Measurements from ENCODE around the gene OOSP2. TPM values are rescaled to one million over a fixed set of nuclear protein-coding genes. Genes with fewer than 3 reads are reported as not detected.
"Not testable (repeated sequence)": the region's sequence is repeated elsewhere in the genome, so short reads cannot be mapped to it uniquely, and the experiment has no call there.

Gene OOSP2, protein sequence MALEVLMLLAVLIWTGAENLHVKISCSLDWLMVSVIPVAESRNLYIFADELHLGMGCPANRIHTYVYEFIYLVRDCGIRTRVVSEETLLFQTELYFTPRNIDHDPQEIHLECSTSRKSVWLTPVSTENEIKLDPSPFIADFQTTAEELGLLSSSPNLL
- total RNA-seq, result not detected in 2 replicates

DNA sequence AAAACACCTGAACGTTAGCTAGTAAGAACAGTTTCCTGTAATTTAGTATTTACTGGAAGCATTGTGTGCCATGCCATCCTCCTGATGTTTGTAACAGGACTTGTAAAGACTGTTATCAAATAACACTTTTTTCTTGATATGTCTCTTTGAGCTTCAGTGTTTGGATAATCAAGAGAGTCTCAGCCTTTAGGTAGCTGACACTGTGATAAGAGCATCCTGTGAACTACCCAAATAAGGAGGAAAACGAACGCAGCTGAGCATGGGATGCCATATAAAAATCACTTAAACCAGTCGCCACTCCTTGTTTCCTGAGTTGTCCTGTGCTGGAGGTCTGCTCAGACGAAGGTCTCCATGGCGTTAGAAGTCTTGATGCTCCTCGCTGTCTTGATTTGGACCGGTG, at the start of gene OOSP2:
TSS of gene OOSP2 (plus strand) at position 301 of the 400 bp plus-strand sequence. CDS start at position 352, 51 bp downstream.
- Mint-ChIP-seq H3K4me1 (ENCODE audit: low read depth) (no peaks in the 10 kb centered on the region), H3K27ac (no peak within 1 kb of the TSS), H3K27me3 (ENCODE audit: low read depth) (no peaks in the 10 kb centered on the region), H3K4me3 (ENCODE audit: low read depth) (no peak within 1 kb of the TSS), H3K9me3 (no peaks in the 10 kb centered on the region), H3K36me3 (ENCODE audit: low read depth) (no peaks in the 10 kb centered on the region)
- intact Hi-C loops (cut with micrococcal nuclease), result no loop called here
- no peak for DNase-seq (ENCODE audit: low spot score)

DNA sequence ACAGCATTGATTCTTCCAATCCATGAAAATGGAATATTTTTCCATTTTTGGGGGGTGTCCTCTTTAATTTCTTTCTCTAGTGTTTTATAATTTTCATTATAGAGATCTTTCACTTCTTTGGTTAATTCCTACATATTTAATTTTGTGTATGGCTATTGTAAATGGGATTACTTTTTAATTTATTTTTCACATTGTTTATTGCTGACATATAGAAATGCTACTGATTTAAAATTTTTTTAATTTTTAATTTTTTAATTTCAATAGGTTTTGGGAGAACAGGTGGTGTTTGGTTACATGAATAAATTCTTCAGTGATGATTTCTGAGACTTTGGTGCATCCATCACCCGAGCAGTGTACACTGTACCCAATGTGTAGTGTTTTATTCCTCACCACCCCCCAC, 49.8 kb upstream of the OOSP2 start:
- Mint-ChIP-seq H3K36me3 (ENCODE audit: low read depth) (no peaks in the 10 kb centered on the region), H3K4me3 (ENCODE audit: low read depth) (no peak overlapping the region)

DNA sequence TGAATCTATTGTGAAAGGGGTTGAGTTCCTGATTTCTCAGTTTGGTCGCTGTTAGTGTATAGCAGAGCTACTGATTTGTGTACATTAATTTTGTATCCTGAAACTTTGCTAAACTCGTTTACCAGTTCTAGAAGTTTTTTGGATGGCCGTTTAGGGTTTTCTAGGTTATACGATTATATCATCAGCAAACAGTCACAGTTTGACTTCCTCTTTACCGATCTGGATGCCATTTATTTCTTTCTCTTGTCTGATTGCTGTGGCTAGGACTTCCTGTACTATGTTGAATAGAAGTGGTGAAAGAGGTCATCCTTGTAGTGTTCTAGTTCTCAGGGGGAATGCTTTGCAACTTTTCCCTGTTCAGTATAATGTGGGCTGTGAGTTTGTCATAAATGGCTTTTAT, 47.8 kb upstream of the OOSP2 start:
- Mint-ChIP-seq H3K27me3 (ENCODE audit: low read depth) (no peaks in the 10 kb centered on the region), H3K4me3 (ENCODE audit: low read depth) (no peak overlapping the region), H3K36me3 (ENCODE audit: low read depth) (no peaks in the 10 kb centered on the region), H3K27ac (no peak overlapping the region), H3K9me3 (peaks cover 14% of the 10 kb centered on the region), H3K4me1 (ENCODE audit: low read depth) (no peaks in the 10 kb centered on the region)
- DNase-seq (ENCODE audit: low spot score), result no peak
- intact Hi-C loops (cut with micrococcal nuclease), result no loop called here

More for the DNA sequence above, 49.8 kb upstream of the OOSP2 start:
- H3K27me3 Mint-ChIP-seq (ENCODE audit: low read depth), result no peaks in the 10 kb centered on the region
- no peak for DNase-seq (ENCODE audit: low spot score)
- intact Hi-C loops (cut with micrococcal nuclease), result no loop called here
- H3K27ac Mint-ChIP-seq, result no peak overlapping the region
- peaks cover 14% of the 10 kb centered on the region for H3K9me3 Mint-ChIP-seq
- H3K4me1 Mint-ChIP-seq (ENCODE audit: low read depth), result no peaks in the 10 kb centered on the region

DNA sequence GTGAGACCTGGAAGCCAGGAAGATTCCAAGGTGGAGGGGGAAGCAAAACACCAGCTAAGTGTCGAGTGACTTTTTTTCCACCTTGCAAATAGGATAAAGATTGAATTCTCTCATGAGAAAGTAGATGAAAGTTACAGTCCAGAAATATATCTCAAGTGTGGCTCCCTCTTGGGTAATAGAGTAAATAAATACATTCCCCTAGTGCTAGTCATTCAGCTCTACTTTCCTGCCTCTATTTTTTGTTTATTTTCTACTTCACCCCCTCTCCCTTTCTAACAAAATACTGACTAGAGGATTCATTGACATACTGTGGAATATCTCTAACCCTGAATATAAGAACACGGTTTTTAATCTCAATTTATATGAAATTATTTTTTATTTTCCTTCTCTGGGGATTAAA, 42.4 kb upstream of the OOSP2 start:
- peaks cover 2% of the 10 kb centered on the region for H3K27me3 Mint-ChIP-seq (ENCODE audit: low read depth)
- intact Hi-C loops (cut with micrococcal nuclease), result no loop called here
- H3K4me1 Mint-ChIP-seq (ENCODE audit: low read depth), result no peaks in the 10 kb centered on the region
- no peak overlapping the region for H3K4me3 Mint-ChIP-seq (ENCODE audit: low read depth)
- H3K9me3 Mint-ChIP-seq, result no peaks in the 10 kb centered on the region
- H3K27ac Mint-ChIP-seq, result no peak overlapping the region
- DNase-seq (ENCODE audit: low spot score), result no peak
- no peaks in the 10 kb centered on the region for H3K36me3 Mint-ChIP-seq (ENCODE audit: low read depth)

DNA sequence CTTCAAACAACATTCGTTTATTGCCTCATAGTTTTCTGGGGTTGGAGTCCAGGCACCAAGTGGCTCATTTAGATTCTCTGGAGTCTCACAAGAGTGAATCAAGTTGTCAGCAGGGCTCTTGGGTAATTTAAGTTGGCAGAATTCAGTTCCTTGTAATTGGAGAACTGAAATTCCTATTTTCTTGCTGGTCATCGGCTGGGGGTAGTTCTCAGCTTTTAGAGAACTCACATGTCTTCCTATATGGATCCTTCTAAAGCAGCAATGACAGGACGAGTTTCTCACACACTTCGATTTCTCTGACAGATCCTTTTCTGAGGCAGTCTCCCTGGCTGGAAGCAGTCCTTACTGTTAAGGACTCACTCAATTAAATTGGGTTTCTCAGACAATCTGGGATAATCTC, 40.5 kb upstream of the OOSP2 start:
- no peaks in the 10 kb centered on the region for H3K9me3 Mint-ChIP-seq
- H3K4me1 Mint-ChIP-seq (ENCODE audit: low read depth), result no peaks in the 10 kb centered on the region
- no peak for DNase-seq (ENCODE audit: low spot score)
- intact Hi-C loops (cut with micrococcal nuclease), result no loop called here
- peaks cover 3% of the 10 kb centered on the region for H3K27me3 Mint-ChIP-seq (ENCODE audit: low read depth)
- H3K36me3 Mint-ChIP-seq (ENCODE audit: low read depth), result no peaks in the 10 kb centered on the region
- H3K4me3 Mint-ChIP-seq (ENCODE audit: low read depth), result no peak overlapping the region
- H3K27ac Mint-ChIP-seq, result no peak overlapping the region

DNA sequence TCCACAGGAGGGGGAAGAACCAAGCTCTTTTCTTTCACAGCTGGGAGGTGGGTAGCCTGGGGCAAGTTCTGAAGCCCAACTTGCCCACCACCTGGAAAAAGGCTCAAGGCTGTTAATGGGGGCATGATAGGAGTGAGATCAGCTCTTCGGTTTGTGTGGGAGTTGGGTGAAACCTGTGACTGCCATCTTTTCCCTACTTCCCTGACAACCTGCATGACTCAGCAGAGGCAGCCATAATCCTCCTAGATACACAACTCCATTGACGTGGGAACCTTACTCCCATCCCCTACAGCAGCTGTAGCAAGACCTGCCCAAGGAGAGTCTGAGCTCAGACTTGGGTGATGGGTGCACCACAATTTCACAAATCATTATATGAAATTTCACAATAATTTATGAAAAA, 36.5 kb upstream of the OOSP2 start:
- Mint-ChIP-seq H3K4me1 (ENCODE audit: low read depth) (peaks cover under 1% of the 10 kb centered on the region), H3K27ac (no peak overlapping the region), H3K27me3 (ENCODE audit: low read depth) (peaks cover 3% of the 10 kb centered on the region), H3K36me3 (ENCODE audit: low read depth) (no peaks in the 10 kb centered on the region), H3K9me3 (no peaks in the 10 kb centered on the region), H3K4me3 (ENCODE audit: low read depth) (no peak overlapping the region)
- DNase-seq (ENCODE audit: low spot score), result no peak
- intact Hi-C loops (cut with micrococcal nuclease), result no loop called here

DNA sequence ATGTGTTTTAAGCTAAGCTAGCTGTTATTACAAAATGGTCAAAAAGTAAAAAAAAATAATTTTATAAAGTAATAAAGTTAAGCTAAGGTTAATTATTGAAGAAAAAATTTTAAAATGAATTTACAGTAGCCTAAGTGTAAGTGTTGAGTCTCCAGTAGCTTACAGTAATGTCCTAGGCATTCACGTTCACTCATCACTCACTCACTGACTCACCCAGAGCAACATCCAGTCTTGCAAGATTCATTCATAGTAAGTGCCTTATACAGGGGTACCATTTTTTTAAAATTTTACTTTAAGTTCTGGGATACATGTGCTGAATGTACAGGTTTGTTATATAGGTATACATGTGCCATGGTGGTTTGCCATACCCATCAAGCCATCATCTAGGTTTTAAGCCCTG, 34.8 kb upstream of the OOSP2 start:
- H3K9me3 Mint-ChIP-seq, result no peaks in the 10 kb centered on the region
- no peak overlapping the region for H3K4me3 Mint-ChIP-seq (ENCODE audit: low read depth)
- no peak for DNase-seq (ENCODE audit: low spot score)
- H3K27ac Mint-ChIP-seq, result no peak overlapping the region
- peaks cover 4% of the 10 kb centered on the region for H3K27me3 Mint-ChIP-seq (ENCODE audit: low read depth)
- no peaks in the 10 kb centered on the region for H3K36me3 Mint-ChIP-seq (ENCODE audit: low read depth)
- peaks cover 4% of the 10 kb centered on the region for H3K4me1 Mint-ChIP-seq (ENCODE audit: low read depth)
- intact Hi-C loops (cut with micrococcal nuclease), result no loop called here

DNA sequence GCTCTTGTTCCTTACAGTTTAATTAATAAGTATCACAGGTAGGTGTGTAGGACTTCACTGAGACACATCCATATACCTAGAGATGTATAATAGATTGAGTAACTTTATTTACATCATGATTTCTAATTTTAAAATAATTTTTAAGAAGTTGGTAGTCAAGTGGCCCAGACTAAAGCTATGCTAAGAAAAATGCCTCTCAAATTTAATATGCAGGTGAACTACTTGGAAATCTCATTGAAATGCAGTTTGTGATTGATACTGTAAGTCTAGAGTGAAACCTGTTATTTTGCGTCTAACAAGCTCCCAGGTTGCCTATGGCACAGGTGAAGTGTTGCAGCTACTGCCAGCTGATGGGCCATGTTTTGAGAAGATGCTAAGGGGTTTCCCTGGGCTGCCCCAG, 23.3 kb upstream of the OOSP2 start, which contains the start of gene OOSP4B:
TSS of gene OOSP4B (plus strand) at position 301 of the 400 bp plus-strand sequence.
- Mint-ChIP-seq H3K9me3 (no peaks in the 10 kb centered on the region), H3K4me3 (ENCODE audit: low read depth) (no peak within 1 kb of the TSS), H3K4me1 (ENCODE audit: low read depth) (no peaks in the 10 kb centered on the region), H3K36me3 (ENCODE audit: low read depth) (no peaks in the 10 kb centered on the region), H3K27me3 (ENCODE audit: low read depth) (peaks cover 1% of the 10 kb centered on the region), H3K27ac (no peak within 1 kb of the TSS)
- intact Hi-C loops (cut with micrococcal nuclease), result no loop called here
- DNase-seq (ENCODE audit: low spot score), result no peak

DNA sequence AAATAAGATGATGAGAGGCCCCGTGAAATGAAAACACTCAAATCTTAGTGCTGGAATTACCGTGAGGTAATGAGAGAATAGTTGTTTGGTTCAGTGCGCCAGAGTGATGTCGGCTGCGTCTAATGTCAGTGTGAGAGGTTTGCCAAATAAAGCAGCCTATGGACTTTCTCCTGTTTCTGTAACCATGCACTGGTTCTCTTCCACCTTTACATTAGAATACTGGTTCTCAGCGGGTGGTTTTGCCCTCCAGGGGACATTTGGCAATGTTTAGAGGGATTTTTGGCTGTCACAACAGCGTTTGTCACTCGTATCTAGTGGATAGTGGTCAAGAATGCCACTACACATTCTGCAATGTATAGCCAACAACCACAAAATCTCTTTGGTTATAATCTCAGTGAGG, 22.2 kb upstream of the OOSP2 start:
- no peak for DNase-seq (ENCODE audit: low spot score)
- H3K27me3 Mint-ChIP-seq (ENCODE audit: low read depth), result peaks cover 1% of the 10 kb centered on the region
- intact Hi-C loops (cut with micrococcal nuclease), result no loop called here
- no peaks in the 10 kb centered on the region for H3K4me1 Mint-ChIP-seq (ENCODE audit: low read depth)
- H3K4me3 Mint-ChIP-seq (ENCODE audit: low read depth), result no peak overlapping the region
- no peak overlapping the region for H3K27ac Mint-ChIP-seq
- no peaks in the 10 kb centered on the region for H3K36me3 Mint-ChIP-seq (ENCODE audit: low read depth)
- no peaks in the 10 kb centered on the region for H3K9me3 Mint-ChIP-seq

DNA sequence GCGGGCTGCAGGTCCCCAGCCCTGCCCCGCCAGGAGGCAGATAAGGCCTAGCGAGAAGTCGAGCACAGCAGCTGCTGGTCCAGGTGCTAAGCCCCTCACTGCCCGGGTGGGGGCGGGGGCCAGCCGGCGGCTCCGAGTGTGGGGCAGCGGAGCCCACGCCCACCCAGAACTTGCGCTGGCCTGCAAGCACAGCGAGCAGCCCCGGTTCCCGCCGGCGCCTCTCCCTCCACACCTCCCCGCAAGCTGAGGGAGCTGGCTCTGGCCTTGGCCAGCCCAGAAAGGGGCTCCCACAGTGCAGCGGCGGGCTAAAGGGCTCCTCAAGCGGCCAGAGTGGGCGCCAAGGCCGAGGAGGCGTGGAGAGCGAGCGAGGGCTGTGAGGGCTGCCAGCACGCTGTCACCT, 19.8 kb upstream of the OOSP2 start:
- DNase-seq (ENCODE audit: low spot score); H3K9me3 Mint-ChIP-seq; H3K4me3 Mint-ChIP-seq (ENCODE audit: low read depth); H3K27me3 Mint-ChIP-seq (ENCODE audit: low read depth); intact Hi-C loops (cut with micrococcal nuclease); H3K27ac Mint-ChIP-seq; H3K4me1 Mint-ChIP-seq (ENCODE audit: low read depth); H3K36me3 Mint-ChIP-seq (ENCODE audit: low read depth): not testable (repeated sequence)

DNA sequence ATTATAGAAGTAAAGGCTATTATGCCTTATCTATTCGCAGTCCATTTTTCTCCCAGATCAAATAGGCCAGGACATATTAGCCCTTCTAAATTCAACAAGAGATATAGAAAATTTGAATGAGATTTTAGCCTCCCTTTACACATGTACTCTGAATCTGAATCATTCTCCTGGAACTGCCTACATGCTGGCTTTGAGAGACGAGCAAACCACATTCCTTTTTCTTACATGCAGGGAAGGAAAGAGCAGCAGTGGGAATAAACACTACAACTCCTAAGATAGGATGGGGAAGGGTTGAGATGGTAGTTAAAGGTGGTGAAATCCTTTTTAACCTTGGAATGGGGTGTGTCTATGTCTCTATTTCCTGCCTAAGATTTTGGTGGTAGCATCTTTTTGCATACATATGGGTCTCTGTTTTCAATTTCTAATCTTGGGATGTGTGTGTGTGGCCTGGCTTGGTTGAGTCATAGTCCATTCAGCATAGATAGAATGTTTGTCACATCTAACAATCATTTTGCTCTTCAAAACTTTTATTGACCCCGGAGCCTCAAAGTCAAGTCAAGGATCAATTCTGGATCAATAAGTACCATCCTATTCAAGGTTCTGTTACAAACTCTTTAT, 11.1 kb upstream of the OOSP2 start:
- H3K9me3 Mint-ChIP-seq, result no peaks in the 10 kb centered on the region
- no peak overlapping the region for H3K27ac Mint-ChIP-seq
- no peaks in the 10 kb centered on the region for H3K27me3 Mint-ChIP-seq (ENCODE audit: low read depth)
- no peak for DNase-seq (ENCODE audit: low spot score)
- H3K4me3 Mint-ChIP-seq (ENCODE audit: low read depth), result no peak overlapping the region
- H3K36me3 Mint-ChIP-seq (ENCODE audit: low read depth), result no peaks in the 10 kb centered on the region
- H3K4me1 Mint-ChIP-seq (ENCODE audit: low read depth), result no peaks in the 10 kb centered on the region
- intact Hi-C loops (cut with micrococcal nuclease), result no loop called here

DNA sequence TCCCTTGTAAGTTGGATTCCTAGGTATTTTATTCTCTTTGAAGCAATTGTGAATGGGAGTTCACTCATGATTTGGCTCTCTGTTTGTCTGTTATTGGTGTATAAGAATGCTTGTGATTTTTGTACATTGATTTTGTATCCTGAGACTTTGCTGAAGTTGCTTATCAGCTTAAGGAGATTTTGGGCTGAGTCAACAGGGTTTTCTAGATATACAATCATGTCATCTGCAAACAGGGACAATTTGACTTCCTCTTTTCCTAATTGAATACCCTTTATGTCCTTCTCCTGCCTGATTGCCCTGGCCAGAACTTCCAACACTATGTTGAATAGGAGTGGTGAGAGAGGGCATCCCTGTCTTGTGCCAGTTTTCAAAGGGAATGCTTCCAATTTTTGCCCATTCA, 10.2 kb downstream of the OOSP2 start:
- not testable (repeated sequence) for H3K36me3 Mint-ChIP-seq (ENCODE audit: low read depth)

DNA sequence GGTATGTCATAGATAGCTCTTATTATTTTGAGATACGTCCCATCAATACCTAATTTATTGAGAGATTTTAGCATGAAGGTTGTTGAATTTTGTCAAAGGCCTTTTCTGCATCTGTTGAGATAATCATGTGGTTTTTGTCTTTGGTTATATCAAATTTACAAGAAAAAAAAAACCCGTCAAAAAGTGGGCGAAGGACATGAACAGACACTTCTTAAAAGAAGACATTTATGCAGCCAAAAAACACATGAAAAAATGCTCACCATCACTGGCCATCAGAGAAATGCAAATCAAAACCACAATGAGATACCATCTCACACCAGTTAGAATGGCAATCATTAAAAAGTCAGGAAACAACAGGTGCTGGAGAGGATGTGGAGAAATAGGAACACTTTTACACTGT, 10.6 kb downstream of the OOSP2 start:
- H3K9me3 Mint-ChIP-seq; intact Hi-C loops (cut with micrococcal nuclease); H3K27ac Mint-ChIP-seq; H3K4me3 Mint-ChIP-seq (ENCODE audit: low read depth); DNase-seq (ENCODE audit: low spot score); H3K36me3 Mint-ChIP-seq (ENCODE audit: low read depth); H3K27me3 Mint-ChIP-seq (ENCODE audit: low read depth); H3K4me1 Mint-ChIP-seq (ENCODE audit: low read depth): not testable (repeated sequence)

More for the DNA sequence above, 10.2 kb downstream of the OOSP2 start:
- H3K4me1 Mint-ChIP-seq (ENCODE audit: low read depth); H3K4me3 Mint-ChIP-seq (ENCODE audit: low read depth); DNase-seq (ENCODE audit: low spot score); intact Hi-C loops (cut with micrococcal nuclease); H3K9me3 Mint-ChIP-seq; H3K27me3 Mint-ChIP-seq (ENCODE audit: low read depth); H3K27ac Mint-ChIP-seq: not testable (repeated sequence)

Data from activated T-helper 2 cell treated with anti-CD3 and anti-CD28 coated beads, Interferon-gamma antibody, Interleukin-2, Interleukin-4, amounts not matched to agents 10 μg/mL and 5 μg/mL and 100 μg/mL, durations not matched to agents 14 hours and 24 hours and 36 hours (primary cell).